Measurements from ENCODE around the gene MATR3. TPM values are rescaled to one million over a fixed set of nuclear protein-coding genes. Genes with fewer than 3 reads are reported as not detected.
A peak's percentile ranks its signal among the peaks of the same experiment; 100 is the strongest.

MATR3 gene
- total and polyA plus RNA-seq, 10 of the 15 experiments (the other 5 are each of a cell fraction or from before 2014, with no cell fraction given) = 134 to 401 (median 221) TPM

DNA sequence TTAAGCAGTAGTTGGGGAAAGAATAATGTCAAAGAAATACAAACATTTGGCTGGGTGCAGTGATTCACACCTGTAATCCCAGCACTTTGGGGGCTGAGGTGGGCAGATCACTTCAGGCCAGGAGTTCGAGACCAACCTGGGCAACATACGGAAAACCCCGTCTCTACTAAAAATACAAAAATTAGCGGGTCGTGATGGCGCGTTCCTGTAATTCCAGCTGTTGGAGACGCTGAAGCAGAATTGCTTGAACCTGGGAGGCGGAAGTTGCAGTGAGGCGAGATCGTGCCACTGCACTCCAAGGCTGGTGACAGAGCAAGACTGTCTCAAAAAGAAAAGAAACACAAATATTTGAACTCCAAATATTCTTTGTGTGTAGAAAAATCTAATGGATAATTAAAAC, 4.7 kb downstream of the MATR3 start:
- no TSS peak for BruUV-seq (replicated peaks)
- Histone ChIP-seq H3K36me3 (ENCODE audit: control insufficient read depth in 2 of 2, insufficient read depth in 2 of 2, low read length in 1 of 2) (no peaks in the 10 kb centered on the region), H3K4me3 (peak overlapping the region; percentile 39; the same call in 1 of the 2 replicates), H3K4me1 (ENCODE audit: control insufficient read depth, insufficient read depth, low read length) (peaks cover 18% of the 10 kb centered on the region), H4K20me1 (ENCODE audit: control insufficient read depth, insufficient read depth) (peaks cover 20% of the 10 kb centered on the region), H3K27me3 (replicated peaks in 1 of 2; ENCODE audit: control insufficient read depth in 2 of 2, insufficient read depth in 2 of 2, low read length in 1 of 2) (no peaks in the 10 kb centered on the region), H3K27ac (ENCODE audit: control insufficient read depth, insufficient read depth) (no peak overlapping the region), H3K4me2 (ENCODE audit: control insufficient read depth, insufficient read depth) (peak overlapping the region; percentile 76), H2AFZ (ENCODE audit: control insufficient read depth, low read depth, low read length) (no peak overlapping the region), H3K79me2 (ENCODE audit: control insufficient read depth, insufficient read depth, low read length) (peaks cover 99% of the 10 kb centered on the region), H3K9me3 (replicated peaks; ENCODE audit: control insufficient read depth, insufficient read depth, low read length) (no peaks in the 10 kb centered on the region), H3K9ac (ENCODE audit: control insufficient read depth, insufficient read depth, low read length) (no peak overlapping the region)
- WGBS (ENCODE audit: insufficient coverage, insufficient replicate concordance, low lambda C conversion rate, missing lambda C conversion rate) = 0% methylated on average over 11 of the region's 11 CpGs
- TF ChIP-seq MTA2 (IDR thresholded peaks at IDR 0.05; ENCODE audit: low read depth) = no peak
- TF ChIP-seq, protein P1, sequence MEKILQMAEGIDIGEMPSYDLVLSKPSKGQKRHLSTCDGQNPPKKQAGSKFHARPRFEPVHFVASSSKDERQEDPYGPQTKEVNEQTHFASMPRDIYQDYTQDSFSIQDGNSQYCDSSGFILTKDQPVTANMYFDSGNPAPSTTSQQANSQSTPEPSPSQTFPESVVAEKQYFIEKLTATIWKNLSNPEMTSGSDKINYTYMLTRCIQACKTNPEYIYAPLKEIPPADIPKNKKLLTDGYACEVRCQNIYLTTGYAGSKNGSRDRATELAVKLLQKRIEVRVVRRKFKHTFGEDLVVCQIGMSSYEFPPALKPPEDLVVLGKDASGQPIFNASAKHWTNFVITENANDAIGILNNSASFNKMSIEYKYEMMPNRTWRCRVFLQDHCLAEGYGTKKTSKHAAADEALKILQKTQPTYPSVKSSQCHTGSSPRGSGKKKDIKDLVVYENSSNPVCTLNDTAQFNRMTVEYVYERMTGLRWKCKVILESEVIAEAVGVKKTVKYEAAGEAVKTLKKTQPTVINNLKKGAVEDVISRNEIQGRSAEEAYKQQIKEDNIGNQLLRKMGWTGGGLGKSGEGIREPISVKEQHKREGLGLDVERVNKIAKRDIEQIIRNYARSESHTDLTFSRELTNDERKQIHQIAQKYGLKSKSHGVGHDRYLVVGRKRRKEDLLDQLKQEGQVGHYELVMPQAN (conservative IDR thresholded peaks at IDR 0.05) = no peak
- intact Hi-C loops (cut with micrococcal nuclease; ENCODE audit: unreplicated experiment) (no loop called here), in situ Hi-C loops (cut with MboI) (no loop called here)
- DNase-seq (ENCODE audit: low read depth, low spot score) (no peak), FAIRE-seq (no peak), ATAC-seq (no peak)
- CTCF ChIA-PET = interaction anchor here (0.9 to 3.4 kb wide), 5 partner anchors 7 to 93 kb away, joined by 4 to 31 read pairs (median 8); no protein-coding TSS in a partner anchor
- POLR2A ChIA-PET = interaction anchor here (0.6 to 7.6 kb wide), 6 partner anchors 11 to 236 kb away, joined by 3 to 61 read pairs (median 5); partner anchors contain the start of gene MZB1
- RAD21 ChIA-PET (ENCODE audit: unreplicated experiment) = interaction anchor here (0.8 to 4.2 kb wide), 5 partner anchors 8 to 91 kb away, joined by 3 to 15 read pairs (median 3); partner anchors contain the start of gene MZB1
- SMC1A ChIA-PET (ENCODE audit: uncharacterized antibody, unreplicated experiment) = interaction anchor here (1.1 to 12.7 kb wide), 4 partner anchors 9 to 90 kb away, joined by 3 to 136 read pairs (median 30); no protein-coding TSS in a partner anchor

DNA sequence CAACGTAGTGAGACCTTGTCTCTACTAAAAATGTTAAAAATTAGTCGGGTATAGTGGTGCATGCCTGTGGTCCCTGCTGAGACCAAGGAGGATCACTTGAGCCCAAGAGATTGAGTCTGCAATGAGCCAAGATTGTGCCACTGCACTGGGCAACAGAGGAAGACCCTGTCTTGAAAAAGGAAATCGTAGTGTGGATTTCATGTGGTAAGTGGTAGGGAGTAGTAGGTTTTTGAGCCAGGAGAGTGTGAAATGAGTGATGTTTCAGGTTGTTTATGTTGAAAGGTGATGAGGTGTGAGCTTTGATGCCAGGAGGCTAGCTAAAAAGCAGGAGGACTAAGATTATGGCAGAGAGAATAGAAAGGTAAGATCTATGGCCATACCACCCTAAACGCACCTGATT, 5.9 kb downstream of the MATR3 start:
- RAD21 ChIA-PET (ENCODE audit: unreplicated experiment) = interaction anchor here (0.8 to 3.2 kb wide), 4 partner anchors 23 to 48 kb away, joined by 3 to 12 read pairs (median 6); partner anchors contain the start of gene PAIP2
- peaks cover 20% of the 10 kb centered on the region for H4K20me1 ChIP-seq (ENCODE audit: control insufficient read depth, insufficient read depth)
- H3K9me3 ChIP-seq (replicated peaks; ENCODE audit: control insufficient read depth, insufficient read depth, low read length) = no peaks in the 10 kb centered on the region
- in situ Hi-C loops (cut with MboI) (no loop called here), intact Hi-C loops (cut with micrococcal nuclease; ENCODE audit: unreplicated experiment) (no loop called here)
- H3K27ac ChIP-seq (ENCODE audit: control insufficient read depth, insufficient read depth) = no peak overlapping the region
- POLR2A ChIA-PET = interaction anchor here (0.5 to 1.6 kb wide), 4 partner anchors 24 to 45 kb away, joined by 3 to 8 read pairs (median 4); no protein-coding TSS in a partner anchor
- no peaks in the 10 kb centered on the region for H3K27me3 ChIP-seq (replicated peaks in 1 of 2; ENCODE audit: control insufficient read depth in 2 of 2, insufficient read depth in 2 of 2, low read length in 1 of 2)
- no peak overlapping the region for H2AFZ ChIP-seq (ENCODE audit: control insufficient read depth, low read depth, low read length)
- SMC1A ChIA-PET (ENCODE audit: uncharacterized antibody, unreplicated experiment) = interaction anchor here (0.7 to 2.0 kb wide), 7 partner anchors 10 to 32 kb away, joined by 3 to 10 read pairs (median 4); no protein-coding TSS in a partner anchor
- H3K36me3 ChIP-seq (ENCODE audit: control insufficient read depth in 2 of 2, insufficient read depth in 2 of 2, low read length in 1 of 2) = no peaks in the 10 kb centered on the region
- H3K4me3 ChIP-seq = no peak overlapping the region
- FAIRE-seq (no peak), DNase-seq (ENCODE audit: low read depth, low spot score) (no peak), ATAC-seq (peak; percentile 4)
- H3K4me1 ChIP-seq (ENCODE audit: control insufficient read depth, insufficient read depth, low read length) = peaks cover 22% of the 10 kb centered on the region
- CTCF ChIA-PET = interaction anchor here (1.0 to 1.7 kb wide), 4 partner anchors 13 to 48 kb away, joined by 3 to 13 read pairs (median 6); no protein-coding TSS in a partner anchor
- no peak for TF ChIP-seq RUNX3 (IDR thresholded peaks at IDR 0.05; ENCODE audit: low read length)
- TF ChIP-seq, protein P2, sequence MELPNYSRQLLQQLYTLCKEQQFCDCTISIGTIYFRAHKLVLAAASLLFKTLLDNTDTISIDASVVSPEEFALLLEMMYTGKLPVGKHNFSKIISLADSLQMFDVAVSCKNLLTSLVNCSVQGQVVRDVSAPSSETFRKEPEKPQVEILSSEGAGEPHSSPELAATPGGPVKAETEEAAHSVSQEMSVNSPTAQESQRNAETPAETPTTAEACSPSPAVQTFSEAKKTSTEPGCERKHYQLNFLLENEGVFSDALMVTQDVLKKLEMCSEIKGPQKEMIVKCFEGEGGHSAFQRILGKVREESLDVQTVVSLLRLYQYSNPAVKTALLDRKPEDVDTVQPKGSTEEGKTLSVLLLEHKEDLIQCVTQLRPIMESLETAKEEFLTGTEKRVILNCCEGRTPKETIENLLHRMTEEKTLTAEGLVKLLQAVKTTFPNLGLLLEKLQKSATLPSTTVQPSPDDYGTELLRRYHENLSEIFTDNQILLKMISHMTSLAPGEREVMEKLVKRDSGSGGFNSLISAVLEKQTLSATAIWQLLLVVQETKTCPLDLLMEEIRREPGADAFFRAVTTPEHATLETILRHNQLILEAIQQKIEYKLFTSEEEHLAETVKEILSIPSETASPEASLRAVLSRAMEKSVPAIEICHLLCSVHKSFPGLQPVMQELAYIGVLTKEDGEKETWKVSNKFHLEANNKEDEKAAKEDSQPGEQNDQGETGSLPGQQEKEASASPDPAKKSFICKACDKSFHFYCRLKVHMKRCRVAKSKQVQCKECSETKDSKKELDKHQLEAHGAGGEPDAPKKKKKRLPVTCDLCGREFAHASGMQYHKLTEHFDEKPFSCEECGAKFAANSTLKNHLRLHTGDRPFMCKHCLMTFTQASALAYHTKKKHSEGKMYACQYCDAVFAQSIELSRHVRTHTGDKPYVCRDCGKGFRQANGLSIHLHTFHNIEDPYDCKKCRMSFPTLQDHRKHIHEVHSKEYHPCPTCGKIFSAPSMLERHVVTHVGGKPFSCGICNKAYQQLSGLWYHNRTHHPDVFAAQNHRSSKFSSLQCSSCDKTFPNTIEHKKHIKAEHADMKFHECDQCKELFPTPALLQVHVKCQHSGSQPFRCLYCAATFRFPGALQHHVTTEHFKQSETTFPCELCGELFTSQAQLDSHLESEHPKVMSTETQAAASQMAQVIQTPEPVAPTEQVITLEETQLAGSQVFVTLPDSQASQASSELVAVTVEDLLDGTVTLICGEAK (IDR thresholded peaks at IDR 0.05; ENCODE audit: borderline replicate concordance) = no peak
- no peak for TF ChIP-seq CBX5 (IDR thresholded peaks at IDR 0.05; ENCODE audit: low read depth)
- TF ChIP-seq POLR2AphosphoS5 (IDR thresholded peaks at IDR 0.05; ENCODE audit: low read length) = peak; percentile 46; the same call in 1 of the 2 replicates
- TF ChIP-seq NFYA (IDR thresholded peaks at IDR 0.05; ENCODE audit: borderline replicate concordance, low read depth, low read length) = no peak
- 24% methylated on average over 4 of the region's 4 CpGs for WGBS (ENCODE audit: insufficient coverage, insufficient replicate concordance, low lambda C conversion rate, missing lambda C conversion rate)
- H3K79me2 ChIP-seq (ENCODE audit: control insufficient read depth, insufficient read depth, low read length) = peaks cover 99% of the 10 kb centered on the region
- no peak overlapping the region for H3K9ac ChIP-seq (ENCODE audit: control insufficient read depth, insufficient read depth, low read length)
- no TSS peak for BruUV-seq (replicated peaks)
- peak overlapping the region; percentile 28 for H3K4me2 ChIP-seq (ENCODE audit: control insufficient read depth, insufficient read depth)
